ENCODE measurements around the gene OVCH2. TPM values are rescaled to one million over a fixed set of nuclear protein-coding genes. Genes with fewer than 3 reads are reported as not detected.

The OVCH2 gene
- total RNA-seq, 2 experiments from 2014 or later, result not detected

GRCh38 chr11:7670641-7671040 is 35.6 kb downstream of the OVCH2 start:
- peaks cover 30 to 46% of the 10 kb centered on the region in 2 experiments for H3K27me3 ChIP-seq (ENCODE audit: control insufficient read depth in 1 of 2, insufficient read depth in 2 of 2, low read length in 2 of 2)
- H3K4me3 ChIP-seq (ENCODE audit: low read length), result no peak overlapping the region
- TF ChIP-seq CTCF (IDR thresholded peaks at IDR 0.05), result no peak
- Mint-ChIP-seq H3K4me1 (ENCODE audit: low read depth) (peaks cover 11% of the 10 kb centered on the region), H3K36me3 (ENCODE audit: low read depth) (peaks cover 4% of the 10 kb centered on the region), H3K4me3 (no peak overlapping the region), H3K27ac (no peak overlapping the region), H3K9me3 (no peaks in the 10 kb centered on the region), H3K27me3 (peaks cover 49% of the 10 kb centered on the region)
- H3K4me1 ChIP-seq (ENCODE audit: insufficient read depth, low read length), result peaks cover 15% of the 10 kb centered on the region
- intact Hi-C loops (cut with DNase I, micrococcal nuclease), result no loop called here
- H3K27ac ChIP-seq (ENCODE audit: low read depth in 1 of 2, low read length in 2 of 2), result no peak overlapping the region
- DNase-seq (no peak), ATAC-seq (ENCODE audit: poor library complexity) (no peak)
- peaks cover 0 to 7% of the 10 kb centered on the region in 2 experiments for H3K9me3 ChIP-seq (ENCODE audit: control insufficient read depth in 1 of 2, insufficient read depth in 1 of 2, low read length in 2 of 2)
- ChIA-PET CTCF (interaction anchor here (1.4 to 1.7 kb wide), 2 partner anchors 17 kb away, joined by 3 to 4 read pairs; no protein-coding TSS in a partner anchor), POLR2A (no interaction called here)
- H3K36me3 ChIP-seq (ENCODE audit: insufficient read depth, low read length), result no peaks in the 10 kb centered on the region

GRCh38 chr11:7668911-7669310 is 37.4 kb downstream of the OVCH2 start:
- intact Hi-C loops (cut with DNase I, micrococcal nuclease), result no loop called here
- ChIA-PET POLR2A (no interaction called here), CTCF (interaction anchor here (1.7 kb wide), 1 partner anchor 15 kb away, joined by 4 read pairs; no protein-coding TSS in a partner anchor)
- peaks cover 32% of the 10 kb centered on the region for H3K27me3 Mint-ChIP-seq
- ATAC-seq (ENCODE audit: poor library complexity) (no peak), DNase-seq (no peak)
- peaks cover 5% of the 10 kb centered on the region for H3K36me3 Mint-ChIP-seq (ENCODE audit: low read depth)
- peaks cover 0 to 7% of the 10 kb centered on the region in 2 experiments for H3K9me3 ChIP-seq (ENCODE audit: control insufficient read depth in 1 of 2, insufficient read depth in 1 of 2, low read length in 2 of 2)
- no peak overlapping the region for H3K27ac ChIP-seq (ENCODE audit: low read depth in 1 of 2, low read length in 2 of 2)
- H3K36me3 ChIP-seq (ENCODE audit: insufficient read depth, low read length), result no peaks in the 10 kb centered on the region
- H3K27ac Mint-ChIP-seq, result no peak overlapping the region
- peaks cover 12% of the 10 kb centered on the region for H3K4me1 ChIP-seq (ENCODE audit: insufficient read depth, low read length)
- no peak overlapping the region for H3K4me3 Mint-ChIP-seq
- peaks cover 24 to 31% of the 10 kb centered on the region in 2 experiments for H3K27me3 ChIP-seq (ENCODE audit: control insufficient read depth in 1 of 2, insufficient read depth in 2 of 2, low read length in 2 of 2)
- peaks cover 6% of the 10 kb centered on the region for H3K4me1 Mint-ChIP-seq (ENCODE audit: low read depth)
- H3K4me3 ChIP-seq (ENCODE audit: low read length), result no peak overlapping the region
- TF ChIP-seq CTCF (IDR thresholded peaks at IDR 0.05), result no peak
- H3K9me3 Mint-ChIP-seq, result no peaks in the 10 kb centered on the region

- Mint-ChIP-seq H3K27ac (no peak overlapping the region), H3K27me3 (peaks cover 30% of the 10 kb centered on the region), H3K9me3 (no peaks in the 10 kb centered on the region), H3K4me3 (no peak overlapping the region), H3K36me3 (ENCODE audit: low read depth) (peaks cover 5% of the 10 kb centered on the region), H3K4me1 (ENCODE audit: low read depth) (peaks cover 5% of the 10 kb centered on the region)
- H3K27ac ChIP-seq (ENCODE audit: low read depth in 1 of 2, low read length in 2 of 2), result no peak overlapping the region
- peaks cover 22 to 26% of the 10 kb centered on the region in 2 experiments for H3K27me3 ChIP-seq (ENCODE audit: control insufficient read depth in 1 of 2, insufficient read depth in 2 of 2, low read length in 2 of 2)
- H3K4me3 ChIP-seq (ENCODE audit: low read length), result no peak overlapping the region
- TF ChIP-seq CTCF (IDR thresholded peaks at IDR 0.05), result no peak
- ChIA-PET POLR2A (no interaction called here), CTCF (no interaction called here)
- peaks cover 0 to 4% of the 10 kb centered on the region in 2 experiments for H3K9me3 ChIP-seq (ENCODE audit: control insufficient read depth in 1 of 2, insufficient read depth in 1 of 2, low read length in 2 of 2)
- peaks cover 9% of the 10 kb centered on the region for H3K4me1 ChIP-seq (ENCODE audit: insufficient read depth, low read length)
- ATAC-seq (ENCODE audit: poor library complexity) (no peak), DNase-seq (no peak)
- intact Hi-C loops (cut with DNase I, micrococcal nuclease), result no loop called here
- no peaks in the 10 kb centered on the region for H3K36me3 ChIP-seq (ENCODE audit: insufficient read depth, low read length)
Observed at GRCh38 chr11:7668464-7668863, 37.8 kb downstream of the OVCH2 start.
